ENCODE data around the gene DOK1.
A peak's percentile ranks its signal among the peaks of the same experiment; 100 is the strongest.

The DOK1 gene

DNA sequence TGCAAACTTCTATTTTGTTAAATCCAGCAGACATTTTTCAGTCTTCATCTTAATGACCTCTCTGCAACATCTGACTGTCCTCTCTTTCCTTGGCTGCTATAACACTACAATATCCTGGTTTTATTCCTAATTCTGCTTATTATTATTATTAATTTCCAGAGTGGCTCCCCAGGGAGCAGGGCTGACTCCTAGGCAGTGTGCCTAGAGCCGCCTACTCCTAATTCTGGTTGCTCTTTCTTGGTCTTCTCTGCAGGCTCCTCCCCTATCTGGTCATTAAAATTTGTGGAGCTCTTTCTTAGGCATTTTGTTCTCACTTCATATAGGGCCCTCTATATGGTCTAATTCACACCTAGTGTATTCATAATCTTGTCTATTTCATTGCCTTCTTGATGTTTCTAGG lies 11.5 kb upstream of the DOK1 start:
- Histone ChIP-seq H3K23ac (ENCODE audit: low read length in 2 of 2) (no peak overlapping the region), H2AFZ (ENCODE audit: low read depth, low read length) (no peak overlapping the region), H4K91ac (ENCODE audit: low read length) (no peak overlapping the region), H3K14ac (ENCODE audit: low read length in 2 of 2) (no peak overlapping the region), H3K18ac (ENCODE audit: low read depth in 1 of 2, low read length in 2 of 2) (no peak overlapping the region), H4K8ac (ENCODE audit: low read length) (no peak overlapping the region), H3K9ac (ENCODE audit: low read length) (no peak overlapping the region), H2BK5ac (ENCODE audit: low read depth, low read length, poor library complexity, severe bottlenecking) (no peak overlapping the region), H3K4me3 (ENCODE audit: insufficient read depth in 1 of 2, low read depth in 1 of 2, low read length in 2 of 2) (no peak overlapping the region), H3K27ac (ENCODE audit: low read length, poor library complexity, severe bottlenecking) (no peak overlapping the region), H2BK12ac (ENCODE audit: low read length in 2 of 2) (no peak overlapping the region), H3K4me2 (ENCODE audit: low read length, poor library complexity, severe bottlenecking) (no peak overlapping the region), H2AK5ac (ENCODE audit: low read length, severe bottlenecking) (no peak overlapping the region), H2BK15ac (ENCODE audit: low read depth, poor library complexity, severe bottlenecking) (no peak overlapping the region), H3K4me1 (ENCODE audit: control insufficient read depth, insufficient read depth, low read depth, low read length) (no peaks in the 10 kb centered on the region), H2BK120ac (ENCODE audit: low read depth, low read length) (no peak overlapping the region), H3K79me1 (replicated peaks; ENCODE audit: low read length, poor library complexity, severe bottlenecking) (no peaks in the 10 kb centered on the region), H3K4ac (ENCODE audit: low read depth in 1 of 2, low read length in 2 of 2) (no peak overlapping the region), H3K27me3 (ENCODE audit: control insufficient read depth in 1 of 2, insufficient read depth in 1 of 2, low read length in 2 of 2) (peaks cover 0 to 5% of the 10 kb centered on the region in 2 experiments), H3K36me3 (ENCODE audit: control insufficient read depth in 1 of 2, insufficient read depth in 2 of 2, low read depth in 1 of 2, low read length in 2 of 2) (no peaks in the 10 kb centered on the region), H3K9me3 (ENCODE audit: control insufficient read depth, low read length) (no peaks in the 10 kb centered on the region)
- 100% methylated on average over 1 of the region's 1 CpG for WGBS
- no peak for DNase-seq

DNA sequence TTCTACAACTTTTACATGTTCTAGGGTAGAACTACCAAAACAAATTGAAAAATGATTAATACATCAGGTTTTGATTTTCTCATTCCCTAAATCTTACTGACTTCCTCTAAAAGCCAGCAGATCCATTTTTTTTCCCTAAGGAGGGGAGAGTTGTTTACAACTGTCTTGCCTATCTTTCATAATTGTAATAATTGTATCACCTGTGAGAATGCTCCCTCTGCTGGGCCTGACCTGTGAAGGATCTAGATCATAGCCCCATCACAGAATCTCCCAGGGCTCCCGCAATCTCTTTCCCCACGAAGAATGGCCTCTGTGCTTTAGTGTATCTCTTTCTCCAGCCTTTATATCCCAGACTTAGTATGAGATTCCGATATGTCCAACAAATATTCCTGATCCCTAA lies 9.9 kb upstream of the DOK1 start:
- Histone ChIP-seq H3K4ac (ENCODE audit: low read depth in 1 of 2, low read length in 2 of 2) (no peak overlapping the region), H3K9ac (ENCODE audit: low read length) (no peak overlapping the region), H4K8ac (ENCODE audit: low read length) (no peak overlapping the region), H3K4me3 (ENCODE audit: insufficient read depth in 1 of 2, low read depth in 1 of 2, low read length in 2 of 2) (no peak overlapping the region), H3K27me3 (ENCODE audit: control insufficient read depth in 1 of 2, insufficient read depth in 1 of 2, low read length in 2 of 2) (no peaks in the 10 kb centered on the region), H3K23ac (ENCODE audit: low read length in 2 of 2) (no peak overlapping the region), H2BK120ac (ENCODE audit: low read depth, low read length) (no peak overlapping the region), H3K18ac (ENCODE audit: low read depth in 1 of 2, low read length in 2 of 2) (no peak overlapping the region), H2AFZ (ENCODE audit: low read depth, low read length) (no peak overlapping the region), H3K36me3 (ENCODE audit: control insufficient read depth in 1 of 2, insufficient read depth in 2 of 2, low read depth in 1 of 2, low read length in 2 of 2) (no peaks in the 10 kb centered on the region), H3K4me1 (ENCODE audit: control insufficient read depth, insufficient read depth, low read depth, low read length) (peaks cover 7% of the 10 kb centered on the region), H4K91ac (ENCODE audit: low read length) (no peak overlapping the region), H2BK5ac (ENCODE audit: low read depth, low read length, poor library complexity, severe bottlenecking) (no peak overlapping the region), H2AK5ac (ENCODE audit: low read length, severe bottlenecking) (no peak overlapping the region), H3K79me1 (replicated peaks; ENCODE audit: low read length, poor library complexity, severe bottlenecking) (peaks cover 7% of the 10 kb centered on the region), H3K9me3 (ENCODE audit: control insufficient read depth, low read length) (no peaks in the 10 kb centered on the region), H3K4me2 (ENCODE audit: low read length, poor library complexity, severe bottlenecking) (no peak overlapping the region), H3K27ac (ENCODE audit: low read length, poor library complexity, severe bottlenecking) (no peak overlapping the region), H2BK15ac (ENCODE audit: low read depth, poor library complexity, severe bottlenecking) (no peak overlapping the region), H3K14ac (ENCODE audit: low read length in 2 of 2) (no peak overlapping the region), H2BK12ac (ENCODE audit: low read length in 2 of 2) (no peak overlapping the region)
- 90% methylated on average over 3 of the region's 3 CpGs for WGBS
- no peak for DNase-seq

DNA sequence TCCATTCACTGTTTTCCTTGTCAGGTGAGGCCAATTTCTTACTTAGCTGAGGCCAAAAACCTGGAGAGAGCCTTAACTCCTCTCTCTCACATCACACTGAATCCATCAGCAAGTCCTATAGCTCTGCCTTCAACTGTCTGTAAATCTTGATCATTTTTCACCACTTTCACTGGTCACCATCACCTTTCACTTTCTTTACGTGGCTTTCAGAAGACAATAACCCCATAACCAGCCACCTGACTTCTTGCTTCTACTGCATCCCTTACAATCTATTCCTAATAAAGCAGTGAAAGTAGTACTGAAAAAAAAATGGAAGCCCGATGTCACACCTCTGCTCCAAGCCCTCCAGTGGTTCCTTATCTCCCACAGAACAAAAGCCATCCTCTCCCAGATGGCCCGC lies 8.5 kb upstream of the DOK1 start:
- WGBS: 88% methylated on average over 3 of the region's 3 CpGs
- no peak overlapping the region for H3K18ac ChIP-seq (ENCODE audit: low read depth in 1 of 2, low read length in 2 of 2)
- H4K91ac ChIP-seq (ENCODE audit: low read length): no peak overlapping the region

DNA sequence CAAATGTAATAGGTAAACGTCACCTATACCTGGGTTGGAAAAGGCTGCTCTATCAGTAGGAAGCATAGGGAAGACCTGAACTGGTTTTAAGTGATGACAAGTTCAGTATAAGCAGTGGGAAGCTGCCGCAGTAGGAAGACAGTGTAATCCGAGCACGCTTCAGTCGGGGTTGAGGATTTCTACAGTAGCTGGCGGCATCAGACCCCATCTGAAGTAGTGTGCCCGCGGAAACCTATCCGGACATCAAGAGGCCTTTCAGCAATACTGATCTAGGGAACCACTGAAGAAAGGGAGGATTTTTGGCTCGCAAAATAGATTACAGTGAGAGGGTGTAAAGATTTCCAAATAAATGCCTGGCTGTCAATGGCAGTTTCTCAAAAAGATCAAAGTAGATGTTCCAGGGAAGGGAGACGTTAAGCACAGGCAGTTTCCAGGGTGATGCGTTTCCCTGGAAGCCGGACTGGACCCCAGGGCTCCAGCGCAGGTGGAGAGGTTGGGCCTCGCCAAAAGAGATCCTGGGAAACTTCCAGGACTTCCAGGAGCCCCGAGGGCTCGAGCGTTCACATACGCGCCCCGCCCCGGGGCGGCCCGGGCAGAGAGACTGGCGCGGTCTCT lies 6.1 kb upstream of the DOK1 start:
- H2AFZ ChIP-seq (ENCODE audit: low read depth, low read length): peak overlapping the region; percentile 51
- no peak overlapping the region for H3K18ac ChIP-seq (ENCODE audit: low read depth in 1 of 2, low read length in 2 of 2)
- H3K9me3 ChIP-seq (ENCODE audit: control insufficient read depth, low read length): no peaks in the 10 kb centered on the region
- H3K27me3 ChIP-seq (ENCODE audit: control insufficient read depth in 1 of 2, insufficient read depth in 1 of 2, low read length in 2 of 2): no peaks in the 10 kb centered on the region
- no peak overlapping the region for H3K27ac ChIP-seq (ENCODE audit: low read length, poor library complexity, severe bottlenecking)
- no peak overlapping the region for H2AK5ac ChIP-seq (ENCODE audit: low read length, severe bottlenecking)
- H4K91ac ChIP-seq (ENCODE audit: low read length): no peak overlapping the region
- DNase-seq: no peak
- WGBS: 13% methylated on average over 26 of the region's 26 CpGs
- peaks cover 16% of the 10 kb centered on the region for H3K4me1 ChIP-seq (ENCODE audit: control insufficient read depth, insufficient read depth, low read depth, low read length)
- peak overlapping the region; percentile 55 for H4K8ac ChIP-seq (ENCODE audit: low read length)
- peak overlapping the region in 1 of 2 experiments; percentile 24 for H3K4ac ChIP-seq (ENCODE audit: low read depth in 1 of 2, low read length in 2 of 2)
- peak overlapping the region; percentile 75 for H2BK120ac ChIP-seq (ENCODE audit: low read depth, low read length)
- H2BK15ac ChIP-seq (ENCODE audit: low read depth, poor library complexity, severe bottlenecking): no peak overlapping the region
- no peak overlapping the region for H2BK12ac ChIP-seq (ENCODE audit: low read length in 2 of 2)
- peak overlapping the region; percentile 98 for H3K4me2 ChIP-seq (ENCODE audit: low read length, poor library complexity, severe bottlenecking)
- H3K36me3 ChIP-seq (ENCODE audit: control insufficient read depth in 1 of 2, insufficient read depth in 2 of 2, low read depth in 1 of 2, low read length in 2 of 2): no peaks in the 10 kb centered on the region
- peak overlapping the region; percentile 82 for H3K9ac ChIP-seq (ENCODE audit: low read length)
- H2BK5ac ChIP-seq (ENCODE audit: low read depth, low read length, poor library complexity, severe bottlenecking): no peak overlapping the region
- no peak overlapping the region for H3K14ac ChIP-seq (ENCODE audit: low read length in 2 of 2)
- H3K4me3 ChIP-seq (ENCODE audit: insufficient read depth in 1 of 2, low read depth in 1 of 2, low read length in 2 of 2): peak overlapping the region; percentile 58 to 80
- H3K79me1 ChIP-seq (replicated peaks; ENCODE audit: low read length, poor library complexity, severe bottlenecking): peaks cover 13% of the 10 kb centered on the region
- H3K23ac ChIP-seq (ENCODE audit: low read length in 2 of 2): no peak overlapping the region

More for the DNA sequence above, 8.5 kb upstream of the DOK1 start:
- peaks cover 10% of the 10 kb centered on the region for H3K79me1 ChIP-seq (replicated peaks; ENCODE audit: low read length, poor library complexity, severe bottlenecking)
- H3K4ac ChIP-seq (ENCODE audit: low read depth in 1 of 2, low read length in 2 of 2): no peak overlapping the region
- no peak overlapping the region for H3K4me3 ChIP-seq (ENCODE audit: insufficient read depth in 1 of 2, low read depth in 1 of 2, low read length in 2 of 2)
- no peaks in the 10 kb centered on the region for H3K9me3 ChIP-seq (ENCODE audit: control insufficient read depth, low read length)
- no peaks in the 10 kb centered on the region for H3K36me3 ChIP-seq (ENCODE audit: control insufficient read depth in 1 of 2, insufficient read depth in 2 of 2, low read depth in 1 of 2, low read length in 2 of 2)
- H2AK5ac ChIP-seq (ENCODE audit: low read length, severe bottlenecking): no peak overlapping the region
- no peak overlapping the region for H3K23ac ChIP-seq (ENCODE audit: low read length in 2 of 2)
- no peak overlapping the region for H2AFZ ChIP-seq (ENCODE audit: low read depth, low read length)
- H2BK12ac ChIP-seq (ENCODE audit: low read length in 2 of 2): peak overlapping the region in 1 of 2 experiments; percentile 31
- H3K27me3 ChIP-seq (ENCODE audit: control insufficient read depth in 1 of 2, insufficient read depth in 1 of 2, low read length in 2 of 2): no peaks in the 10 kb centered on the region
- peak overlapping the region; percentile 36 for H4K8ac ChIP-seq (ENCODE audit: low read length)
- H2BK5ac ChIP-seq (ENCODE audit: low read depth, low read length, poor library complexity, severe bottlenecking): no peak overlapping the region
- DNase-seq: no peak
- H2BK120ac ChIP-seq (ENCODE audit: low read depth, low read length): no peak overlapping the region
- no peak overlapping the region for H2BK15ac ChIP-seq (ENCODE audit: low read depth, poor library complexity, severe bottlenecking)
- H3K14ac ChIP-seq (ENCODE audit: low read length in 2 of 2): no peak overlapping the region
- H3K4me1 ChIP-seq (ENCODE audit: control insufficient read depth, insufficient read depth, low read depth, low read length): peaks cover 10% of the 10 kb centered on the region
- H3K4me2 ChIP-seq (ENCODE audit: low read length, poor library complexity, severe bottlenecking): no peak overlapping the region
- H3K9ac ChIP-seq (ENCODE audit: low read length): no peak overlapping the region
- H3K27ac ChIP-seq (ENCODE audit: low read length, poor library complexity, severe bottlenecking): no peak overlapping the region

All from mesenchymal stem cell (in vitro differentiated cells and primary cell).